Raji (cell line): ENCODE measurements around the gene FLT1.

Experiments used
- POLR2A ChIP-seq: IDR thresholded peaks from 2 replicates; pipeline ENCODE4 v1.6.1; 2011; ENCODE audit warnings: low read depth, low read length, control low read depth; ENCODE audit not compliant: insufficient read depth

The FLT1 gene

GRCh38 chr13:28479005-28479404 lies 15.9 kb downstream of the FLT1 start:
- TF ChIP-seq POLR2A, result no peak

GRCh38 chr13:28478127-28478526 lies 16.8 kb downstream of the FLT1 start:
- no peak for TF ChIP-seq POLR2A

- TF ChIP-seq POLR2A, result no peak
Measured at GRCh38 chr13:28477709-28477973, 17.3 kb downstream of the FLT1 start.

GRCh38 chr13:28476919-28477708 lies 17.8 kb downstream of the FLT1 start:
- TF ChIP-seq POLR2A, result no peak

- TF ChIP-seq POLR2A, result no peak
Measured at GRCh38 chr13:28475916-28476725, 18.8 kb downstream of the FLT1 start.

GRCh38 chr13:28474491-28475134 lies 20.3 kb downstream of the FLT1 start:
- TF ChIP-seq POLR2A, result no peak

GRCh38 chr13:28473044-28473443 lies 21.9 kb downstream of the FLT1 start:
- no peak for TF ChIP-seq POLR2A

GRCh38 chr13:28471421-28471820 lies 23.5 kb downstream of the FLT1 start:
- TF ChIP-seq POLR2A, result no peak

GRCh38 chr13:28470296-28470695 lies 24.6 kb downstream of the FLT1 start:
- no peak for TF ChIP-seq POLR2A

- no peak for TF ChIP-seq POLR2A
Measured at GRCh38 chr13:28469316-28469715, 25.6 kb downstream of the FLT1 start.

GRCh38 chr13:28468023-28468915 lies 26.7 kb downstream of the FLT1 start:
- TF ChIP-seq POLR2A, result no peak

GRCh38 chr13:28467034-28467433 lies 27.9 kb downstream of the FLT1 start:
- TF ChIP-seq POLR2A, result no peak

- TF ChIP-seq POLR2A, result no peak
Measured at GRCh38 chr13:28466151-28466550, 28.8 kb downstream of the FLT1 start.

GRCh38 chr13:28464861-28465460 lies 30.0 kb downstream of the FLT1 start:
- no peak for TF ChIP-seq POLR2A

- no peak for TF ChIP-seq POLR2A
Measured at GRCh38 chr13:28463481-28463880, 31.4 kb downstream of the FLT1 start.

GRCh38 chr13:28459911-28460310 lies 35.0 kb downstream of the FLT1 start:
- TF ChIP-seq POLR2A, result no peak
